Stimulated activated CD4-positive, alpha-beta T cell treated with anti-CD3 and anti-CD28 coated beads, Interleukin-15, amount 100 ng/mL, for 48 hours (primary cell): ENCODE measurements around the gene MAEL.

Source experiments
- DNase-seq, 2 donors: peaks; one replicate each; pipeline ENCODE4 v3.0.0-alpha.2; 2020; ENCODE audit warnings: low read depth in 2 of 2

Gene MAEL

GRCh38 chr1:166988974-166989515 is at the start of gene MAEL:
Gene MAEL, plus strand, starts transcription at chr1:166989280. Its CDS starts 73 bp downstream, at chr1:166989353.
- no peak for DNase-seq

- DNase-seq = no peak
These were observed 49.2 kb upstream of the MAEL start for GRCh38 chr1:166939741-166940375.

GRCh38 chr1:166944186-166944967 is 44.7 kb upstream of the MAEL start:
- no peak for DNase-seq

- no peak for DNase-seq
These were observed 41.6 kb upstream of the MAEL start for GRCh38 chr1:166947398-166948043.

- DNase-seq = no peak
These were observed 40.2 kb upstream of the MAEL start for GRCh38 chr1:166948856-166949350.

- DNase-seq = no peak
These were observed 38.9 kb upstream of the MAEL start for GRCh38 chr1:166950156-166950555.

- DNase-seq = no peak
These were observed 38.0 kb upstream of the MAEL start for GRCh38 chr1:166951050-166951449.

- DNase-seq = no peak
These were observed 36.9 kb upstream of the MAEL start for GRCh38 chr1:166952002-166952746.

- DNase-seq = no peak
These were observed 35.6 kb upstream of the MAEL start for GRCh38 chr1:166953491-166953890.

GRCh38 chr1:166956057-166956850 is 32.8 kb upstream of the MAEL start:
- DNase-seq = no peak

GRCh38 chr1:166956872-166957271 is 32.2 kb upstream of the MAEL start:
- no peak for DNase-seq

- DNase-seq = no peak
These were observed 28.1 kb upstream of the MAEL start for GRCh38 chr1:166960858-166961474.

- DNase-seq = no peak
These were observed 19.9 kb upstream of the MAEL start for GRCh38 chr1:166969074-166969677.

- no peak for DNase-seq
These were observed 17.8 kb upstream of the MAEL start for GRCh38 chr1:166971252-166971651.

GRCh38 chr1:166972193-166972592 is 16.9 kb upstream of the MAEL start:
- DNase-seq = no peak

GRCh38 chr1:166972826-166973225 is 16.3 kb upstream of the MAEL start:
- DNase-seq = no peak

GRCh38 chr1:166974647-166975345 is 14.3 kb upstream of the MAEL start:
- DNase-seq = peak in 1 of 2 donors; percentile 56

- DNase-seq = peak; percentile 54 to 58
These were observed 13.5 kb upstream of the MAEL start, which contains the start of gene ILDR2 for GRCh38 chr1:166975361-166976129. Gene ILDR2, minus strand, starts transcription at chr1:166975540. Its CDS starts 272 bp downstream, at chr1:166975268.
